Peyer's patch (tissue), 4 donors: ENCODE measurements around the gene SRRM2. TPM values are rescaled to one million over a fixed set of nuclear protein-coding genes. Genes with fewer than 3 reads are reported as not detected.

Source experiments
- DNase-seq, 3 donors: peaks; one replicate each; pipeline ENCODE4 v3.0.0-alpha.2; 2017 to 2019
- H3K27ac ChIP-seq, 4 donors: fragments of 200-600 bp; sonication (generic); one replicate each; pipeline ENCODE4 v1.5.1; 2016 to 2019
- H3K27me3 ChIP-seq, 2 donors: fragments of 200-600 bp; sonication (generic); one replicate each; pipeline ENCODE4 v1.5.1; 2019
- H3K36me3 ChIP-seq, 3 donors: fragments of 200-600 bp; sonication (generic); one replicate each; pipeline ENCODE4 v1.5.1; 2016 to 2019
- H3K4me1 ChIP-seq, 4 donors: fragments of 200-600 bp; sonication (generic); one replicate each; pipeline ENCODE4 v1.5.1; 2016 to 2019
- H3K4me3 ChIP-seq, 4 donors: fragments of 200-600 bp; sonication (generic); 1 replicate in 3 of 4; 2 replicates in 1 of 4; pipeline ENCODE4 v1.5.1; 2016 to 2019; ENCODE audit warnings: mild to moderate bottlenecking in 1 of 4
- H3K9me3 ChIP-seq, 4 donors: fragments of 200-600 bp; sonication (generic); one replicate each; pipeline ENCODE4 v1.5.1; 2016 to 2019; ENCODE audit warnings: mild to moderate bottlenecking in 1 of 4
- CTCF ChIP-seq, 6 experiments: fragments of 450-650 bp in 4 of 6; fragments of 200-600 bp in 2 of 6; sonication (generic) in 1 of 6; IDR thresholded peaks; one replicate each; pipeline ENCODE4 v1.5.1; 2017 to 2019; ENCODE audit warnings: antibody characterized with exemption in 6 of 6, mild to moderate bottlenecking in 3 of 6, moderate library complexity in 1 of 6
- POLR2A ChIP-seq, 2 donors: fragments of 450-650 bp; IDR thresholded peaks; one replicate each; pipeline ENCODE4 v1.5.1; 2017; ENCODE audit warnings: antibody characterized with exemption in 2 of 2, mild to moderate bottlenecking in 2 of 2, moderate library complexity in 2 of 2
- total RNA-seq, 4 donors: library from RNA; depleted of rRNA; stranded (reverse); fragments of >200 nt; gene quantifications; one replicate each; pipeline ENCODE4 v1.1.0, GENCODE V29; 2016

The SRRM2 gene
- total RNA-seq: 1,000 to 10,000 TPM in 3 of 4 donors, 100 to 1,000 TPM in 1; 683 to 3,742 (median 1,673) TPM

- H3K27ac ChIP-seq: peak within 1 kb of the TSS; percentile 99 to 100 (median 100)
- peak within 1 kb of the TSS; percentile 74 to 98 (median 88) for H3K4me3 ChIP-seq
- H3K4me1 ChIP-seq: peaks cover 0 to 40% (median 20%) of the 10 kb centered on the region in 4 donors
- TF ChIP-seq CTCF (IDR thresholded peaks at IDR 0.05) (peak in 2 of 6 experiments; percentile 24 to 28), POLR2A (IDR thresholded peaks at IDR 0.05) (peak; percentile 96 to 97)
- DNase-seq: peak; percentile 92 to 98 (median 96)
- H3K27me3 ChIP-seq: no peaks in the 10 kb centered on the region
- no peaks in the 10 kb centered on the region for H3K9me3 ChIP-seq
- H3K36me3 ChIP-seq: peaks cover 0 to 12% (median 0%) of the 10 kb centered on the region in 3 donors
These were observed at the start of gene SRRM2 for GRCh38 chr16:2752035-2752849. SRRM2 (plus strand) TSS chr16:2752638; CDS start chr16:2756365, 3,727 bp downstream.

GRCh38 chr16:2702871-2703745, 49.3 kb upstream of the SRRM2 start:
- no peaks in the 10 kb centered on the region for H3K9me3 ChIP-seq
- TF ChIP-seq CTCF (IDR thresholded peaks at IDR 0.05): no peak
- TF ChIP-seq POLR2A (IDR thresholded peaks at IDR 0.05): no peak
- no peak overlapping the region for H3K27ac ChIP-seq
- H3K27me3 ChIP-seq: no peaks in the 10 kb centered on the region
- DNase-seq: no peak
- no peaks in the 10 kb centered on the region for H3K4me1 ChIP-seq
- H3K4me3 ChIP-seq: no peak overlapping the region
- H3K36me3 ChIP-seq: peaks cover 0 to 98% (median 0%) of the 10 kb centered on the region in 3 donors

GRCh38 chr16:2704166-2704982, 48.1 kb upstream of the SRRM2 start:
- DNase-seq: no peak
- H3K27ac ChIP-seq: no peak overlapping the region
- no peaks in the 10 kb centered on the region for H3K9me3 ChIP-seq
- H3K4me1 ChIP-seq: no peaks in the 10 kb centered on the region
- H3K4me3 ChIP-seq: no peak overlapping the region
- TF ChIP-seq CTCF (IDR thresholded peaks at IDR 0.05) (no peak), POLR2A (IDR thresholded peaks at IDR 0.05) (no peak)
- H3K36me3 ChIP-seq: peaks cover 0 to 98% (median 0%) of the 10 kb centered on the region in 3 donors
- H3K27me3 ChIP-seq: no peaks in the 10 kb centered on the region

GRCh38 chr16:2704983-2705275, 47.5 kb upstream of the SRRM2 start:
- H3K27ac ChIP-seq: no peak overlapping the region
- TF ChIP-seq CTCF (IDR thresholded peaks at IDR 0.05): no peak
- no peak for TF ChIP-seq POLR2A (IDR thresholded peaks at IDR 0.05)
- no peaks in the 10 kb centered on the region for H3K27me3 ChIP-seq
- no peaks in the 10 kb centered on the region for H3K4me1 ChIP-seq
- H3K36me3 ChIP-seq: peaks cover 0 to 98% (median 0%) of the 10 kb centered on the region in 3 donors
- H3K9me3 ChIP-seq: no peaks in the 10 kb centered on the region
- no peak overlapping the region for H3K4me3 ChIP-seq
- DNase-seq: no peak

- H3K4me3 ChIP-seq: no peak overlapping the region
- TF ChIP-seq POLR2A (IDR thresholded peaks at IDR 0.05): no peak
- TF ChIP-seq CTCF (IDR thresholded peaks at IDR 0.05): no peak
- H3K36me3 ChIP-seq: peaks cover 0 to 96% (median 0%) of the 10 kb centered on the region in 3 donors
- no peaks in the 10 kb centered on the region for H3K4me1 ChIP-seq
- H3K27me3 ChIP-seq: no peaks in the 10 kb centered on the region
- no peak overlapping the region for H3K27ac ChIP-seq
- no peaks in the 10 kb centered on the region for H3K9me3 ChIP-seq
- no peak for DNase-seq
These were observed 47.1 kb upstream of the SRRM2 start for GRCh38 chr16:2705351-2705750.
